Mucosa of descending colon (tissue), 3 donors: ENCODE results near the gene AKAP6. TPM values are rescaled to one million over a fixed set of nuclear protein-coding genes. Genes with fewer than 3 reads are reported as not detected.

Source experiments
- ATAC-seq: fragments of 200-7000 bp; cut with Tn5 transposase; one replicate; pipeline ENCODE4 v1.9.1; 2020; ENCODE audit warnings: mild to moderate bottlenecking, moderate library complexity
- DNase-seq, 3 donors: peaks; one replicate each; pipeline ENCODE4 v3.0.0-alpha.2; 2020
- H3K36me3 ChIP-seq: fragments of 200-600 bp; one replicate; pipeline ENCODE4 v1.8.0; 2021; ENCODE audit warnings: low read depth, mild to moderate bottlenecking
- H3K4me1 ChIP-seq: fragments of 200-600 bp; one replicate; pipeline ENCODE4 v1.8.0; 2021; ENCODE audit warnings: low read depth, mild to moderate bottlenecking
- H3K4me3 ChIP-seq: fragments of 200-600 bp; one replicate; pipeline ENCODE4 v1.8.0; 2021; ENCODE audit warnings: mild to moderate bottlenecking
- H3K9me3 ChIP-seq: fragments of 200-600 bp; one replicate; pipeline ENCODE4 v1.8.0; 2021; ENCODE audit warnings: mild to moderate bottlenecking
- CTCF ChIP-seq: fragments of 200-600 bp; IDR thresholded peaks from one replicate; pipeline ENCODE4 v1.8.0; 2022; ENCODE audit warnings: antibody characterized with exemption, mild to moderate bottlenecking
- intact Hi-C, 2 donors: fragments of 100-400 bp; cut with DNase I in 1 of 2; cut with micrococcal nuclease in 1 of 2; formaldehyde crosslinking; loops; one replicate each; pipeline versions ENCODE4 v1.11.0 to v1.11.1; 2022; cut with DNase I, micrococcal nuclease
- total RNA-seq, 3 donors: library from RNA; stranded (reverse); fragmentation: NEBNext Ultra II Directional in 2 of 3; extraction: Animal tissue kit (Norgen Biotek cat#: 25700) in 2 of 3; gene quantifications; one replicate each; pipeline versions ENCODE4 v1.2.1 to v1.2.4, GENCODE V29; 2021 to 2023
- donor health status: DM: no; HTN: no; CAD: no; lungs with moderate emphysema.
- donor health status: DM: no; HTN: no; CAD: no.
- donor health status: DM: no; HTN: yes; CAD: no.

AKAP6 gene
- total RNA-seq, 3 donors from 2014 or later: 4.2 to 30.8 (median 5.4) TPM

- no peak overlapping the region for H3K4me3 ChIP-seq
- TF ChIP-seq CTCF: no peak
- H3K4me1 ChIP-seq: no peaks in the 10 kb centered on the region
- intact Hi-C loops: no loop called here
- DNase-seq (no peak), ATAC-seq (no peak)
- H3K9me3 ChIP-seq: no peaks in the 10 kb centered on the region
- no peaks in the 10 kb centered on the region for H3K36me3 ChIP-seq
Observed at GRCh38 chr14:32826404-32827082, 497.4 kb downstream of the AKAP6 start.

- H3K4me1 ChIP-seq: no peaks in the 10 kb centered on the region
- H3K36me3 ChIP-seq: no peaks in the 10 kb centered on the region
- H3K4me3 ChIP-seq: no peak overlapping the region
- no peaks in the 10 kb centered on the region for H3K9me3 ChIP-seq
- TF ChIP-seq CTCF: no peak
- no peak for DNase-seq
- intact Hi-C loops: no loop called here
- no peak for ATAC-seq
Observed at GRCh38 chr14:32827514-32827913, 498.4 kb downstream of the AKAP6 start.

- no peak for TF ChIP-seq CTCF
- Histone ChIP-seq H3K9me3 (no peaks in the 10 kb centered on the region), H3K36me3 (no peaks in the 10 kb centered on the region), H3K4me3 (no peak overlapping the region), H3K4me1 (no peaks in the 10 kb centered on the region)
- no peak for ATAC-seq
- no peak for DNase-seq
- intact Hi-C loops: no loop called here
Observed at GRCh38 chr14:32835924-32836323, 506.8 kb downstream of the AKAP6 start.

GRCh38 chr14:32841698-32842097 lies 512.6 kb downstream of the AKAP6 start:
- ATAC-seq: no peak
- no peaks in the 10 kb centered on the region for H3K4me1 ChIP-seq
- H3K9me3 ChIP-seq: no peaks in the 10 kb centered on the region
- TF ChIP-seq CTCF: no peak
- intact Hi-C loops: no loop called here
- H3K4me3 ChIP-seq: no peak overlapping the region
- DNase-seq: no peak
- H3K36me3 ChIP-seq: no peaks in the 10 kb centered on the region

GRCh38 chr14:32846821-32847365 lies 517.8 kb downstream of the AKAP6 start:
- DNase-seq: no peak
- Histone ChIP-seq H3K36me3 (no peaks in the 10 kb centered on the region), H3K4me3 (no peak overlapping the region), H3K9me3 (no peaks in the 10 kb centered on the region), H3K4me1 (no peaks in the 10 kb centered on the region)
- ATAC-seq: no peak
- TF ChIP-seq CTCF: no peak
- intact Hi-C loops: no loop called here
